ENCODE results near the gene DCAKD.
"Not testable (repeated sequence)": the region's sequence is repeated elsewhere in the genome, so short reads cannot be mapped to it uniquely, and the experiment has no call there.

DCAKD gene

GRCh38 chr17:45063198-45063597 is 11.8 kb upstream of the DCAKD start:
- no peak for DNase-seq

- no peak for DNase-seq
These were observed 10.3 kb upstream of the DCAKD start for GRCh38 chr17:45061606-45062205.

GRCh38 chr17:45060797-45061605 is 9.6 kb upstream of the DCAKD start, which contains the start of gene NMT1:
TSS of gene NMT1 (plus strand) at chr17:45061317. CDS start at chr17:45061330, 13 bp downstream.
- DNase-seq, result peak; percentile 99

- no peak for DNase-seq
These were observed 9.0 kb upstream of the DCAKD start for GRCh38 chr17:45060382-45060796.

- no peak for DNase-seq
These were observed 780 bp upstream of the DCAKD start for GRCh38 chr17:45052052-45052772.

GRCh38 chr17:45051720-45052051 is 254 bp upstream of the DCAKD start:
- not testable (repeated sequence) for DNase-seq

- no peak for DNase-seq
These were observed 862 bp downstream of the DCAKD start for GRCh38 chr17:45050481-45051059.

GRCh38 chr17:45048795-45049563 is 2.5 kb downstream of the DCAKD start:
- DNase-seq, result no peak

GRCh38 chr17:45046537-45047125 is 4.8 kb downstream of the DCAKD start:
- DNase-seq, result no peak

GRCh38 chr17:45043813-45044540 is 7.5 kb downstream of the DCAKD start:
- DNase-seq, result no peak

- no peak for DNase-seq
These were observed 8.9 kb downstream of the DCAKD start for GRCh38 chr17:45042346-45043120.

- no peak for DNase-seq
These were observed 11.0 kb downstream of the DCAKD start for GRCh38 chr17:45040459-45040858.

GRCh38 chr17:45038728-45039634 is 12.5 kb downstream of the DCAKD start:
- DNase-seq, result no peak

GRCh38 chr17:45036691-45037090 is 14.7 kb downstream of the DCAKD start:
- no peak for DNase-seq

- no peak for DNase-seq
These were observed 15.6 kb downstream of the DCAKD start for GRCh38 chr17:45035848-45036247.

- no peak for DNase-seq
These were observed 16.8 kb downstream of the DCAKD start for GRCh38 chr17:45034599-45034998.

- DNase-seq, result no peak
These were observed 19.3 kb downstream of the DCAKD start for GRCh38 chr17:45032174-45032541.

- DNase-seq, result no peak
These were observed 19.9 kb downstream of the DCAKD start for GRCh38 chr17:45031231-45032173.

- no peak for DNase-seq
These were observed 20.7 kb downstream of the DCAKD start for GRCh38 chr17:45030733-45031132.
